ENCODE measurements around the gene CRK.
A peak's percentile ranks its signal among the peaks of the same experiment; 100 is the strongest.

Gene CRK

DNA sequence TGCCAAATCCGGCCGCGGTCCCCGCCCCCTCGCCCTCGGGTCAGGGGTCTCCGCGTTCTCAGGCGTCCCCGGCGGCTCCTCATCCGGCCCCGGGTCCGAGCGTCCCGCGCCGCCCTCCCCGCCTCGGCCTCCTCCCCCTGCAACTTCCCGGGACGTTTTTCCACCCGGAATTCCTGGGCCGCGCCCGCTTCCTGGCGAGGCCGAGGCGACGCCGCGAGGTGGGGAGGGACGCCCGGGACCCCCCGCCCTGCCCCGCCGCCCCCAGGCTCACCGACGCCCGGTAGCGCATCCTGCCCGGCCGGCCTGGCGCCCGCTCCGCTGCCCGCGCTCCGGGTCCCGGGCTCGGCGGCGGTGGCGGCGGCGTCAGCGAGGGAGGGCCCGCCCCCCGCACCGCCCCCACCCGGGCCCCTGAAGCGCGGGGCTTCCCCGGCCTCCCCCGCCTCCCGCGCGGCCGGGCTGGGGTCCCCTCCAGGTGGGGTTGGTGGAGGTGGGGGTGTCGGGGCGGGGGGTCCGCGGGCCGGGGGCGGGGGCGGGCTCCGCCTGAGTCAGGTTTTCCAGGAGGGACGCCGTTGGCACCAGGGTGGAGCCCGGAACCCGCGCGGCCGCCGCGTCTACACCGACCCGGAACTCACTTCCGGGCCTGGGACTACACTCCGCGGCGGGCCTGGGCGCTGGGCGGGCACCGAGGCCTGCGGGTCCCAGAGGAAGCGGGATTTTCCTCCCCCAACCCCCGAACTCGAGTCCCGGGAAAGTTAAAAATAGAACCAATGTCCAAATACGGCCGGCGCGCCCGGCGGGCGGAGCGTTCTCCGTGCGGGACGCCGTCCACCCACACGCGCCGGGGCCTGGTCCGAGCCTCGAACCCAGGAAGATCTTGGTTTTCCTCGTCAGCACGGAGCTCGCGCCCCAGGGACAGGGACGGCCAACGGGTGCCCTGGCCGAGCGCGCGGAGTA, 29.7 kb upstream of the CRK start:
- DNase-seq: peak; percentile 84

DNA sequence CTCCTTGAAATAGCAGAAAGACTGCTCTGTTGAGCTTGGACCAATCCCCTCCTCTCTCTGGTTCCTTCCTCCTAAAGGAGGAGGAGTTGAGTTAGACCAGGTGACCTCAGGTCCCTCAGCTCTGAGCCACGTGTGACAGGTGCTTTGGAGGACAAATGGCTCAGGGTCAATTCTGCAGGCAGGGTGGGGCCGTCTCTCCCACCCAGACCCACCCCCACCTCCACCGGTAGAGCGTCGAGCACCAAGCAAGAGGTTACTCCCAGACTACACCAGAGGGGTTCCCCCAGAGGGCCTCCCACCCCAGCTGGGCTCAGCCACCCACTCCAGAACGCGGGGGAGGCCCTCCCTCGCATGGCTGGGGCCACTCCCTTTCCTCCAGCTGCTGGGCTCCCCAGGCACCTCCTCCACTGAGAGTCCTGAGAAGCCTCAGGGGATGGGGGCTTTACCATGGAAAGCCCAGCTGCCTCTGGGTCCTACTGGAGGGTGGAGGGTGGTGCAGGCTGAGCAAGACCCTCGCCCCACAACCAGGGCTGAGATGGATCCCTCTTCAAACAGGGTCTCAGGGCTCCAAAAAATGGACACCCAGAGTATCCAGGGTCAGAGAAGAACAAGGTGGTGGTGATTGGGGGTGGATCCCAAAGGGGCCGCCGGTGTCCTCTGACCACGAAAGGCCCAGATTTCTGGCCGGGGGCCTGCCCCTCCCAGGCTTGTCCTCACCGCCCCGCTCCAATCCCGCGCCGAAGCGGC, 28.8 kb upstream of the CRK start:
- no peak for DNase-seq

DNA sequence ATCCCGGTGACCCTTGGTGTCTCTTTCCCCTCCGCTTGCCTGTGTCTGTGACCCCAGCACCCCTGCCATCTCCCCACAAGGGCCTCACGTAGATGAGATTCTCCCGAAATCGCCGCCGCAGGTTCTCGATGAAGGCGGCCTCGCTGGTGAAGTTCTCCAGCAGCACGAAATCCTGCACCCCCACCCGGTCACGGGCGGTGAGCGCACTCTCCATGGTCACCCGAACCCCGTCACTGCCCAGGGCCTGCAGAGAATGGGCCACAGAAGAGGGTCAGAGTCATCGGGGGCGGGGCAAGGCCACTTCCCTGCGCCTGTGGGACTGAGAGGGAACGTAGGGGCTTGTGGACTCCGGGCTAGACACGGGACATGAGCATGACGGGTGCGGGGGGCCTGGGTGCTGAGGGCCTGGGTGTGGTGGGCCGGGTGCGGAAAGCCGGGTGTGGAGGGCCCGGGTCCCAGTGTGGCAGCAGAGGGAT, 28.1 kb upstream of the CRK start:
- DNase-seq: no peak

DNA sequence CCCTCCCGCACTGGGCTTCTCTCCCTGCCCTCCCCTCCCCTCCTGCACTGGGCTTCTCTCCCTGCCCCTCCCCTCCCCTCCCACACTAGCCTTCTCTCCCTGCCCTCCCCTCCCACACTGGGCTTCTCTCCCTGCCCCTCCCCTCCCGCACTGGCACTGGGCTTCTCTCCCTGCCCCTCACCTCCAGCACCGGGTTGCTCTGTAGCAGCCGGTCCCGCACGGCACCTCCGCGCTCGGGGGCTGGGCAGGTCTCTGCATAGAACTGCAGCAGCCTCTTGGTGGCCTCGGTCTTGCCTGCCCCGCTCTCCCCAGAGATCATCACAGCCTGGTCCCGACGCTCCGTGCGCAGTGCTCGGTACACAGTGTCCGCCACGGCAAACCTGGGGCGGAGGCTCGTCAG, 26.6 kb upstream of the CRK start:
- no peak for DNase-seq

DNA sequence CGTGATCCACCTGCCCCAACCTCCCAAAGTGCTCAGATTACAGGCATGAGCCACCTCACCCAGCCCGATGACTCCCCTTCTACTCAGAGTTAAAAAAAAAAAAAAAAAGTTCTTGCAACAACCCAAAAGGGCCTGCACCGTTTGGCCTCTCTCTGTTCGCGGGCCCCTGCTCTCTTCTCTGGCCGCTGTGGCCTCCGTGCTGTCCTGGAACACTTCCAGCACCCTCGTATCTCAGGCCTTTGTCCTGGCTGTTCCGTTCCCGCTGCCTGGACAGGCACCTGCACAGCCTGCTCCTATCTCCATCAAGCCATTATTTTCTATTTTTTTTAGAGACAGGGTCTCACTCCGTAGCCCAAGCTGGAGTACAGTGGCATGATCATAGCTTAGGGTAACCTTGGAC, 25.7 kb upstream of the CRK start:
- DNase-seq: no peak

DNA sequence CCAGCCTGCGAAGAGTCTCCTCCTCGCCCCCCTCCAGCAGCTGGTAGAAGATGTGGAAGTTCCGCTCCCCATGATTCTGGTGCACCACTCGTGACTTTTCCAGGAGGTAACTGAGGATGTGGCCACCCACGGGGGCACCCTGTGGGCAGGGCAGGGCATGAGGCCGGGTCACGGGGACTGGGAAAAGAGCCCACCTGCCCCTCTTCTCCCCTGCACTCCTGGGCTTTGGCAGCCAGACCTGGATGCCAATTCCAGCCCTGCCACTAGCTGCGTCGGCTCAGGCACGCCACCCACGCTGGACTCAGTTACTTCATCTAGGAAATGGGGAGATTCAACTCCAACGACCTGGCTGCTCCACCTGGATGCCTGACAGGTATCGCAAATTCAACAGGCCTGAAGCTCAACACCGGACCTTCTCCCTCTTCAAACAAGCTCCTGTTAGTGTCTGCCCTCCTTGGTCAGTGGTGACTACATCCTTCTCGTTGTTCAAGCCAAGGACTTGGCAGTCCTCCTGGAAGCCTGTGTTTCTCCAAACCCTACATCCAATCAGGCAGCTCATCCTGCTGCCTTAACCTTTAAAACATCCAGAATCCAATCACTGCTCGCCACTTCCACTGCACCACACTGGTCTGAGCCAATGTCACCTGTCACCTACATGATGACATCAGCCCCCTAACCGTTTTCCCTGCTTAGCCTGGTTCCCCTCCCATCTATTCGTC, 24.9 kb upstream of the CRK start:
- no peak for DNase-seq

DNA sequence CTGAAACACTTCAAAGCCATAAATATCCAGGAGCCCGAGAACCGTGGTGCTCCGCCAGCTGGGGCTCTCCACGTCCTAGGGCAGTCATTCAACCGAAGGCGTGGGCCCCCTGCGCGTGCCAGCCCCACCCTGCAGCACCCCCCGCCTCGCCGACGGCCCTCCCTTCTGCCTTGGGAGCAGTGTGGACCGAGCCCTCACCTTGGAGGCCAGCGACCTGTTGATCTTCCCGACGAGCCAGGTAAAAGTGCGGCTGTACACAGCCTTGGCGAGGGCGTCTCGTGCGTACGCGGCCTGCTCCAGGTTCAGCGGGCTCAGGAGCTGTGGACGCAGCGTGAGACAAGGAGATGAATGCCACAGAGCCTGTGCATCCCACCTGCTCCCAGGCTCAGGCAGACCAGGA, 22.4 kb upstream of the CRK start:
- DNase-seq: no peak

DNA sequence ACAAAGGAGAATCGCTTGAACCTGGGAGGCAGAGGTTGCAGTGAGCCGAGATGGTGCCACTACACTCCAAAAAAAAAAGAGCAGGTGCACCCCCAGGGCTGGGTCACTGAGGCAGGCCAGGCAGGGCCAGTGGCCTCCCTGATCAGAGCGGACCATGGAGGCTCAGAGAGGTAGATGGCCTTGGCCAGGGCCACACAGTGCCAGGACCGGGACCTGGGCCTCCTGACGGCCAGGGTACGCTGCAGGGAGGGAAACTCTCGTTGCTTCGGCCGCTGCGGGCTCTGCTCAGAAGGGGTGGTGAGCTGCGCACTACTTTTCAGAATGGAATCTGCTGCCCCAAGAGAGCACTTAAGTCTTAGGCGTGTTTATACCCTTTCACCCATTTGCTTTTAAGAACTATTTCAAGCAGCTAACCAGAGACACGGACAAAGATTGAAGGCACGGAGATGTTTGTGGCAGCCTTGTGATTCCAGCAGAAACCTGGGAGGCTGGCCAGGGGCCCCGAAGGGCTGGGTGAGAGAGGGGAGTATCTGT, 19.4 kb upstream of the CRK start:
- DNase-seq: no peak

DNA sequence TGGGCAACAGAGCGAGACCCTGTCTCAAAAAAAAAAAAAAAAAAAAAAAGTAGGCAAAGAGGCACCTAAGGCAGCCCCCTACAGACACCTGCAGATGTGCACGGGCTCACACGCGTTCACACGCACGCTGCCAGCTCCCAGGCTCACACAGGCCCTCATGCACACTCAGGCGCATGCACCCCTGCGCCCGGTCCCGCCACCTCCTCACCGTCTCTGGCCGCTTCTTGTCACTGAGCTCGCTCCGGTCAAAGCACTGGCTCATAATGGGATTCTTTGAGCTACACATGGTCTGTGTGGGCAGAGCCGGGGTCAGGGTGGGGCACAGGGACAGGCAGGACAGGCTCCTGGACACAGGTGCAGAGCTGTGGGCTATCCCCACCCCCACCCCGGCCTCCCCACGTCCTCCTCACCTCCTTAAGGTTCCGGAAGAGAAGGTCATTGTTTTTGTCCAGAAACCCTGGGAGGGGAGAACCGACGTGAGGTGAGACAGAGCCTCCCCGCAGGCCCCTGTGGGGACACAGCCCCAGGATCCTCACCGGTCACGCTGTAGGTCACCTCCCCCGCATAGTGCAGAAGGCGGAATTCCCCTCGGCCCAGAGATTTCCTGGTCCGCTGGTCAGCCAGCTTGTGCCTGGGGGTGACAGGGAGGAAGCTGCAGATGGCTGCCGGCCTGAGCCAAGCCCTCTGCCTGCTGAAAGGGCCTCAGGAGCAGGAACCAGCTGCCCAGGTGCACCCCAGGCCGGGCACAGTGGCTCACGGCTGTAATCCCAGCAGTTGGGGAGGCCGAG, 18.6 kb upstream of the CRK start:
- DNase-seq: no peak

DNA sequence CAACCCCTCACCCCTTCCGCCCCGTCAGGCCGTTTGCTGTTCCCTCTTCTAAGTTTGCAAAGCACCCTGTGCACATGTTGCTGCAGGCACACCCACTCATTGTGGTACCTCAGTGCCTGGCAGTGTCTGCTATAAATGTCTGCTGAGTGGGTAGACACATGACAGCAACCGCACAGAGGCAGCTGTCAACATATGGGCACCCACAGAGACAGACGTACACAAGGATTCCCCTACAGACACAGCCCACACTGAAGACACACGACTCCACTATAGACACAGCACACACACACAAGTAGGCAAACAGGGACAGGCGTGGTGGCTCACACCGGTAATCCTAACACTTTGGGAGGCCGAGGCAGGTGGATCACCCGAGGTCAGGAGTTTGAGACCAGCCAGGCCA, 17.8 kb upstream of the CRK start:
- DNase-seq: no peak

DNA sequence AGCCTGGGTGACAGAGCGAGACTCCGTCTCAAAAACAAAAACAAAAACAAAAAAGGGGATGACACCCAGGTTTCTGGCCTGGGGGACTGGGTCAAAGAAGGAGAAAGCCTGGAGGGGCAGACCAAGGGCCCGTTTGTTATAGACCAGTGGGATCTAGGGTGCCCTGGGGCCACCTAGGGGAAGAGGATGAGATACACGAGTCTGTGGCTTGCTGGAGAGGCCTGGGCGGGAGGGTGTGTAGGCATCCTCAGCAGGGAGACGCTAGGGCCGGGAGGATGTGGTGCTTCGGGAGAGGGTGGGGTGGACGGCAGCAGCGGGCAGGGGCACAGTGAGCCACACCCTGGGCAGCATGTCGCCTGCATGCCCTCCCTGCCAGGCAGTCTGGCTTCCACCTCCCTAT, 17.1 kb upstream of the CRK start:
- no peak for DNase-seq

DNA sequence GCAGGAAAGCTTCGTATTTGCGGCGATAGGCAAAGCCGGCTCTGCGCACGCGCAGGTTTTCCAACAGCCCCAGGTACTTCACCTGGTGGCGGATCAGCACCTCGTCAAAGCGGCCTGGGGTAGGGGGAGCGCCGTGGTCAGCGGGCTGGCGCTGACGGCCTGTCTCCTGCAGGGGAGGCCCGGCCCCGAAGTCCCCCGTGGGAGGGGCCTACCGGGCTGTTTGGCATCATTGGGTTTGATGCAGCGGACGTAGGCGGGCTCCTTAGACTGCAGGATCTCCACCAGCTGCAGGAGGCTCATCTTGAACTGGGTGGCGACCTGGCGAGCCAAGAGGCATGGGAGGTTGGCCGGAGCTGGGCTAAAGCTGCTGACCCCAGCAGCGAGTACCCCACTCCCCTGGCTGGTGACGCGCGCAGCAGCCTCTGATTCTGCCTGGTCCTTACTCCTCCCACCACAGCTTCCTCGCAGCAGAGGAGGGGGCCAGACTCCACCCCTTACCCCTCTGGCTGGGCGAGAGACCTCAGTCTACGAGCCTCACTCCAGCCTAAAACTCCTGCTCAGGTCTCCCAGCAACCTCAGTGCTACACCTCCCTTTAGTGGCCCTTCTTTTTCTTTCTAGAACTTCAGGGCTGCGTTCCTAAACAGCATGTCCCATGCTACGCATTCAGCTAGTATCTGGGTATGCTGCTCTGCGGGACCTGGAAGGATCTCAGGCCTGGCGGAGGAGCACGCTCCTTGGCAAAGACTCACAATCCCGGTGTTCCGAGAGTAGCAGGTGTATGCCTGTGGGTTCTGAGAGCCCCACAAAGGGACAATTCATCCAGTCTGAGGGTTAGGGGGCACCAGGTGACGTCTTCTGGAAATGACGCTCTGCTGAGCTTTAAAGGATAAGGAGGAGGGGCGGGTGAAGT, 16.1 kb upstream of the CRK start:
- DNase-seq: no peak

DNA sequence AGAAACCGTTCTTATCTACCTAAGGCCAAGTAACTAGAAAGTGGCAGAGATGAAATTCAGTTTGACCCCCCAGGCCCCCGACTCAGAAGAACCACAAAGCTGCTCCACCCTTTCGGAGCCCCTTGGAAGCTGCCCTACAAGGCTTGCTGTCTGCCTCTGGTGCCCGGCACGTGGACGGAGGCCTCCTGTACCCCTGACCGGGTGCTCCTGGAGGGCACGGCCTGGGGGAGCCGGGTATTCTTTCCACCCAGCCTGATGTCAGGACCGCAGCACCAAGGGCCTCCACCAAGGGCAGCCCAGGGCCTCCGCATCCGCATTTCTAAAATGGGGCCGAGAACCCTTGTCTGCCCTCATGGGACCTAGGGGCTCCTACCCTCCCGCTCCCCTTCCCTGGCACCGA, 15.5 kb upstream of the CRK start:
- DNase-seq: no peak

DNA sequence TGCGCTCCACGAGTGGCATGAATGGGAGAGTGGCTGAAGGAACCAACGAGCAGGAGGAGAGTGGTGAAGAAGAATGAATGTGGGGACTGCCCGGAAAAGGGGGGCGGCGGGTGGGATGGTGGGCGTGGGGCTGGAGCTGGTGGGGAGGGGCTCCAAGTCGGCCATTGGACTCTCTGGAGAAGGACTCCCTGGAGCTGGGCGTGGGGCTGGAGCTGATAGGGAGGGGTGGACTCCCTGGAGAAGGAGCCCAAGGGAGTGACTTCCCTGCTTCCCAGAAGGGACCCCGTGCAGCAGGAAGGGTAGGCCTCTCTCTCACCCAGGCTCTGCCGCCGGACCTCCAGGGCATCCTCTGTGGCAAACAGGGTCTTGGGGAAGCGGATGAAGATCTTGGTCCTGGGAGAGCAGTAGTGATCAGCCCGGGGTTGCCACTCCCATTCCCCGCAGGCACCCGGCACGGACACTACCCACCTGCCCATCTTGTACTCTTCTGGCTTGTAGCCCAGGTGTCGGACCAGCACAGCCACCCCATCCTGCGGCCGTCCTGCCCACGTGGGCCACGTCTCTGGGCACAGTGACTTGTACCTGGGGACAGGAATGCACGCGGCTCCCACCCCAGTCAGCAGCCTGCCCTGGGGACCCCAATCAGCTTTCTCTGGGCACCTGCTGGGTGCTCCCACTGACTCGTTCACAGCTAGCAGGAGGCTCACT, 14.9 kb upstream of the CRK start:
- DNase-seq: no peak

DNA sequence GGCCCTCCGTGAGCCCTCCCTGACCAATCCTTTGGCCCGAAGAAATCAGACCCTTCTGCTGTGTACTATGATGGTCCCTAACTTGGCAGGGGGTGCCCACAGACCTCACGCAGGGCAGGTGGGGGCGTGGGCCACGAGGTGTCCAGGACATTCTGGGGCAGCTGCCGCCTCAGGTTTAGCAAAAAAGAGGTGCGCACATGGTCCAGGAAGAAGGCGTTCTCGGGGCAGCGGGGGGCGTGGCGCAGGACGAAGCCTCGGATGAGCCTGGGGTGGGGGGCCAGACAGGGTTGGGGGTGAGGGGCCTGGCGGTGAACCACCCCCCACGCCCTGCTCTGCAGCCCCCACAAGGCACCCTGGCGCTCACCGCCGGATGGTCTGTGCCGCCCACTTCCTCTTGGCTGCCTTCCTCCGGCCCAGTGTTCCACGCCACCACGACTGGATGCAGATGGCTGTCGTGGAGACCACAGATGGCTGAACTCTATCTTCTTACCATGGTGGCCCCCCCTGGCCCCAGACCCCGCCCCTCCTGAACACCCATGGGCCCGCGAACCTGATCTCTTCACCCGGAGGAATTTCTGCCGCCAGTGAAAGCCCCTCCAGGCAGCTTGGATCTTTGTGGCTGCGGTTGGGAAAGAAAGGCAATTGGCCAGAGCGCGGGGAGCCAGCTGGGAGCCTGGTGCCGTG, 14.2 kb upstream of the CRK start:
- no peak for DNase-seq

DNA sequence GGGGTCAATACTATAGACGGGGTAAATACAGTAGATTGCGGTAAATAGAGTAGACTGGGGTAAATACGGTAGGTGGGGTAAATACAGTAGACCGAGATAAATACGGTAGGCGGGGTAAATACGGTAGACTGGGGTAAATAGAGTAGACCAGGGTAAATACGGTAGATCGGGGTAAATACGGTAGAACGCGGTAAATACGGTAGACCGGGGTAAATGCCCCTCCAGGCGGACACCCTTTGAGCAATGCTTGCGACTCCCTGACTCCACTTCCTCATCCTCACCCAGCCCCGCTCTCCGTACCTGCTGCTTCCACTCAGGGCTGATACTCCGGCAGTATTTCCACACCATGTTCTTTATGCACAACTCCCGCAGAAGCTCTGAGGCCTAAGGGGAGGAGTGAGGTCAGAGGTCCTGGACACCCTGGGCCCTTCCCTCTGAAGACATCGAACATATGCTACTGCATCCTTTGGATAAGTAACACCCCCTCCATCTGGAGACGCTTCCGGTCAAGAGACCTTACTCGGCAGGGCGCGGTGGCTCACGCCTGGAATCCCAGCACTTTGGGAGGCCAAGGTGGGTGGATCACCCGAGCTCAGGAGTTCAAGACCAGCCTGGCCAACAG, 13.3 kb upstream of the CRK start:
- no peak for DNase-seq

DNA sequence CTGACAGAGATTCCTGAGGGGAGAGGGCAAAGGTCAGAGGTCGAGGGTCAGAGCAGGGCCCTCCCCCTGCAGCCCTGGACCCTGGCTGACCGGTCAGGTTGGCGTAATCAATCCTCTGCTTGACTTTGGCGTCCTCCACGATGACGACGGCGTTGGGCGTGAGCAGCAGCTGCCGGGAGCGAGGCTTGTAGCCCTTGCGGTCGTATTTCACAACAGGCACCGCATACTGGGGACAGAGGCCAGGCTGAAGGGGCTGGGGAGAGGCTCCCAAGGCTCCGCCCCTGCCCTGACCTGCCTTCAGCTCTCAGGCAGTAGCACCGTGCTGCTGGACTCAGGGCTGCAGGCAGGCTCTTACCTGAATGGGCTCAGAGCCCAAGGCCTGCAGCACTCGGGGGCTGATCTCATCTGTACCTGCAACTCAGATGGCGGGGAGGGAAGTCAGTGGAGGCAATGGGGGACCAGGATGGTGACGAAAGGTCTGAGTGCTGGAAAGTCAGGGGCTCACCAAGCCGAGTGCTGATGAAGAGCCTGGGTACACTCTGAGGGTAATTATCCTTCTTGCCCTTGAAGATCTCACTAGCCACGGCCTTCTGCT, 12.0 kb upstream of the CRK start:
- DNase-seq: no peak

DNA sequence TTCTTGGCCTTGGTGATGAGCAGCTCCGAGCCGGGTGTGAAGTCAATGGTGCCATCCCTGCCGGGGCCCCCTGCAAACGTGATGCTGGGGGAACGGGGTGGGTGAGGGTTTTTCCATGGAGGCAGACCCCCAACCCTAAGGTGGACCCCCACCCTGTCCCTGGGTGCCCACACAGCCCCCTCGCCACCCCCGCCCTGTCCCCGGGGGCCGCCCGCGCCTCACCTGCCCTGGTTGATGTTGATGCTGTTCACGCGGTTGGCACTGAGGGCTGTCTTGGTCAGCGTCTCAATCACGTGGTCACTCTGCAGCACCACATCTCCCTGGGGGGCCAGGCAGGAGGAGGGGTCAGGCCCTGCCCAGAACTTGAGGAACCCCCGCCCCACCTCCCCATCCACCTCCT, 11.2 kb upstream of the CRK start:
- DNase-seq: no peak

DNA sequence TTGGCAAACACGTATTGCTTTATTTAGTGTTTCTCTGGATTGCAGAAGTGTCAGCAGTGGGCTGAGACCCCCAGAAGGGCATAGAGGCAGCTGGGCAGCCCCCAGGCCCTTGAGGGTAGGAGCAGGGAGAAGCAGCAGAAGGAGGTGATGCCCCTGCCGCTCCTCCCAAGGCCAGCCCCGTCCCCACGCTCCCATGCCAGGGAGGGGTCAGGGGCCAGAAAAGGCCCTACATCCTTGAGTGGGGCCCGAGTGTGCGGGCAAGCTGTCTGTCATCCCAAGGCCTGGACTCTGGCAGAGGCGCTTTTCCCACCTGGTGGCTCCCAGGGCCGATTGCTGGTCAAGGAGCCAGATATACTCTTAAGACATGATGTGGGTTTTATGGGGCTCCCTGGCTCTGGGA, 8.2 kb upstream of the CRK start:
- DNase-seq: no peak
